Esophagus muscularis mucosa (tissue), 4 donors: ENCODE results near the gene HOXB7. TPM values are rescaled to one million over a fixed set of nuclear protein-coding genes. Genes with fewer than 3 reads are reported as not detected.

Experiments
- DNase-seq: peaks from one replicate; pipeline ENCODE4 v3.0.0-alpha.2; 2017; ENCODE audit errors: extremely low spot score
- H3K27ac ChIP-seq, 4 donors: fragments of 200-600 bp; sonication (generic); replicated peaks in 1 of 4; 1 replicate in 3 of 4; 2 replicates in 1 of 4; pipeline ENCODE4 v1.5.1; 2016 to 2019; ENCODE audit warnings: mild to moderate bottlenecking in 1 of 4
- H3K27me3 ChIP-seq, 4 donors: fragments of 200-600 bp; sonication (generic); one replicate each; pipeline versions ENCODE4 v1.5.1 to v1.6.0; 2016 to 2019
- H3K36me3 ChIP-seq, 4 donors: fragments of 200-600 bp; sonication (generic); one replicate each; pipeline ENCODE4 v1.5.1; 2016 to 2019
- H3K4me1 ChIP-seq, 4 donors: fragments of 200-600 bp; sonication (generic); one replicate each; pipeline ENCODE4 v1.5.1; 2016 to 2019
- H3K4me3 ChIP-seq, 4 donors: fragments of 200-600 bp; sonication (generic); 1 replicate in 2 of 4; 2 replicates in 2 of 4; pipeline ENCODE4 v1.5.1; 2016 to 2019; ENCODE audit warnings: mild to moderate bottlenecking in 4 of 4, moderate library complexity in 1 of 4
- H3K9me3 ChIP-seq, 4 donors: fragments of 200-600 bp; sonication (generic); 1 replicate in 3 of 4; 2 replicates in 1 of 4; pipeline ENCODE4 v1.5.1; 2016 to 2019
- CTCF ChIP-seq, 3 experiments: fragments of 200-600 bp in 2 of 3; fragments of 450-650 bp in 1 of 3; sonication (generic) in 2 of 3; IDR thresholded peaks; one replicate each; pipeline ENCODE4 v1.5.1; 2017 to 2019; ENCODE audit warnings: antibody characterized with exemption in 3 of 3, mild to moderate bottlenecking in 2 of 3, moderate library complexity in 1 of 3
- EP300 ChIP-seq: sonication (generic); formaldehyde crosslinking; IDR thresholded peaks from one replicate; pipeline ENCODE4 v1.6.1; 2017; ENCODE audit warnings: antibody characterized with exemption
- POLR2A ChIP-seq: fragments of 450-650 bp; IDR thresholded peaks from one replicate; pipeline ENCODE4 v1.6.1; 2017; ENCODE audit warnings: antibody characterized with exemption, moderate library complexity, mild to moderate bottlenecking, low read depth
- POLR2AphosphoS5 ChIP-seq, 2 donors: sonication (generic); formaldehyde crosslinking; IDR thresholded peaks; one replicate each; pipeline ENCODE4 v1.6.1; 2017; ENCODE audit warnings: antibody characterized with exemption in 2 of 2
- WGBS: methylation state at CpG from one replicate; pipeline ENCODE4 v1.1.5; 2018; 5-methylcytosine and 5-hydroxymethylcytosine counted together
- intact Hi-C: fragments of 100-400 bp; cut with DNase I; formaldehyde crosslinking; loops from one replicate; pipeline ENCODE4 v1.15.1; 2023
- total RNA-seq, 4 donors: library from RNA; depleted of rRNA; stranded (reverse); fragments of >200 nt; gene quantifications; one replicate each; pipeline versions ENCODE4 v1.1.0 to v1.2.1, GENCODE V29; 2016

HOXB7 gene
- total RNA-seq, 4 donors from 2014 or later: 0.52 to 1.7 (median 0.66) TPM

DNA sequence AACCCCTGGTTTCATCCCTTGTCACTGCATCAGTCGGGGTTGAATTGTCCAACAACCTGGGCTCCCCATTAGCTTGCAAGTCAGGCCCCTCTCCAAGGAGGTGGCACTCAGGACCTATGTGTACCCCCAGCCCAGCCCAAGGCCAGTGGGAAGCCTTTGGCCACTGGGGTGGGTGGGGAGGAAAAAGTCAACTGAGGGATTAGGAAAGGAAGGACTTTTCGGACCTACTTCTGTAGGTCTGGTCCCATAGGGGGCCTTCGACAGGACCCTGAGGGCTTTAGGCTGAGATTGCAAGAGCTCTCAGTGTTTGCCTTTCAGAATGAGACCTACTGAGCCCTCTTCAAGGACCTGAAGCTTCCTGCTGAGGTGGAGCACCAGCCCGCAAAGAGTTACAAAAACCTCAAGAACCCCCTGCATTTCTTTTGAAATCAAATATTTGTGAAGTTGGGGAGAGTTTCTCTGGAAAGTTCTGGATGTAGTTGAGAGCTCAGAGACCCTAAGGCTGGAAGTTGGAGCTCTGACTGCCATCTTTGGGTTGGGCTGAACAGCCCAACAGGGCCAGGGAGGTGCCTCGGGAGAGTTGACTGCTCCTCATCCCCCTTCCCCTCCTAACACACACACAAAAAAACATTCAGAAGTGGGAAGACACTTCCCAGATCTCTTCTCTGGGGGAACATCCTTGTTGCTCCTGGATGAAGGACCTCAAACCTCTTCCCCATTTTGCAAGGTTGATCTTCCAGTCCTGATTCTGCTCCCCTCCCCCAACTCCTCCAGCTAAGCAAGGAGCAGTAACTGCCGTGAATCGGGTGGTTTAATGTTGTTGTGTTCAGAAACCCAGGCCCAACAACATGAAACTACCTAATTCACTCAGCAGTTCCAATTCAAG lies 21.1 kb upstream of the HOXB7 start:
- WGBS: 19% methylated on average over 5 of the region's 7 CpGs
- no peaks in the 10 kb centered on the region for H3K36me3 ChIP-seq
- H3K27me3 ChIP-seq: peaks cover 0 to 100% (median 95%) of the 10 kb centered on the region in 4 donors
- peaks cover 7 to 28% (median 15%) of the 10 kb centered on the region in 4 donors for H3K4me1 ChIP-seq
- TF ChIP-seq CTCF (IDR thresholded peaks at IDR 0.05) (no peak), EP300 (no peak)
- peaks cover 0 to 5% (median 0%) of the 10 kb centered on the region in 4 donors for H3K9me3 ChIP-seq
- intact Hi-C loops: loop anchor here (10.0 kb wide), 1 partner anchor 373 kb away; no protein-coding TSS in a partner anchor
- DNase-seq: no peak
- no peak overlapping the region for H3K27ac ChIP-seq
- H3K4me3 ChIP-seq: no peak overlapping the region

GRCh38 chr17:48630925-48631692 lies 20.3 kb upstream of the HOXB7 start:
- WGBS: 24% methylated on average over 15 of the region's 15 CpGs
- Histone ChIP-seq H3K27ac (no peak overlapping the region), H3K27me3 (peaks cover 0 to 100% (median 95%) of the 10 kb centered on the region in 4 donors), H3K4me1 (peaks cover 15 to 28% (median 17%) of the 10 kb centered on the region in 4 donors), H3K4me3 (no peak overlapping the region), H3K36me3 (no peaks in the 10 kb centered on the region), H3K9me3 (peaks cover 0 to 5% (median 0%) of the 10 kb centered on the region in 4 donors)
- TF ChIP-seq CTCF (IDR thresholded peaks at IDR 0.05): no peak
- TF ChIP-seq POLR2AphosphoS5 (IDR thresholded peaks at IDR 0.05): no peak
- TF ChIP-seq POLR2A: no peak
- no peak for TF ChIP-seq EP300
- intact Hi-C loops: loop anchor here (10.0 kb wide), 1 partner anchor 374 kb away; no protein-coding TSS in a partner anchor
- no peak for DNase-seq

DNA sequence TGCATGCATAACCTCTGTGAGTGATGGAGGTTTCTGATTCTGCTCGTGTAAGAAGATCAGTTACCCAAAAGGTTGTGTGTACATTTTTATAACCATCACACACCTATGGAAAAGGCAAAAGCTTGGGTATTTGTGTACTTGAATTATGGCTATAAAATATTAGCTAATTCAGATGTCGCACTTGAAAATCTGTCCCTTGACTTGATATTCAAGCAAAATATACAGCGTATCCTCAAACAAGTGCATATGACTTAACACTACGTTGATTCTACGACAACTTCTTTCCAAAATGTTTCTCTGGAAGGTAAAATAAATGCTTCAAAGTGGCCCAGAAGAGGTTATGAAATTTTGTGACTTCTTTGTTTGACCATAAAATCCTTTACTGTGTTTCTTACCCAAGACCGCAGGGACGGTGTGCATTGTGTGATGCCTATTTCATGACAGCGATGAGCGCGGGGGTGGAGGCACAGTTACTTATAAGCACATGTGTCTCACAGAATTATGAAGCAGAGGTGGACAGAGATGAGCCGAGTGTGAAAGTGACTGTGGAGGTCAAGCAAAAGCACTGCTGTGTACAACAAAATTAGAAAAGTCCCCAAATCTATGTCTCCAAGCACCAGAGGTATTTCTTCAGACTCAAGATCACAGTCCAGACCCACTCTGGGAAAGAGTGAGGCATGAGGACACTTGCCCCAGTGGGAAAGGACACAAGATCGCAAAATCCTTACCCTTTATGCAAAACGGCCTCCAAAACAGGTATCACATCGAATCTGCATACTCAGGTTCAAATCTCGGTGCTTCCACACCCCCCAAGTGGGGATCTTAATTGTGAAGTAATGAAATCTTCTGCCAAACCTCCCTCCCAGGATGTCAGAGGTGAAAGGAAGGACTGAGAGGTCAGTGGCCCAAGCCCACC lies 19.4 kb upstream of the HOXB7 start:
- Histone ChIP-seq H3K27me3 (peaks cover 0 to 100% (median 95%) of the 10 kb centered on the region in 4 donors), H3K4me1 (peaks cover 23 to 36% (median 26%) of the 10 kb centered on the region in 4 donors), H3K36me3 (no peaks in the 10 kb centered on the region), H3K27ac (no peak overlapping the region), H3K4me3 (no peak overlapping the region), H3K9me3 (peaks cover 0 to 5% (median 0%) of the 10 kb centered on the region in 4 donors)
- intact Hi-C loops: loop anchor here (10.0 kb wide), 1 partner anchor 375 kb away; no protein-coding TSS in a partner anchor
- DNase-seq: no peak
- WGBS: 26% methylated on average over 15 of the region's 15 CpGs
- TF ChIP-seq EP300 (no peak), POLR2A (no peak), POLR2AphosphoS5 (IDR thresholded peaks at IDR 0.05) (no peak), CTCF (IDR thresholded peaks at IDR 0.05) (no peak)

DNA sequence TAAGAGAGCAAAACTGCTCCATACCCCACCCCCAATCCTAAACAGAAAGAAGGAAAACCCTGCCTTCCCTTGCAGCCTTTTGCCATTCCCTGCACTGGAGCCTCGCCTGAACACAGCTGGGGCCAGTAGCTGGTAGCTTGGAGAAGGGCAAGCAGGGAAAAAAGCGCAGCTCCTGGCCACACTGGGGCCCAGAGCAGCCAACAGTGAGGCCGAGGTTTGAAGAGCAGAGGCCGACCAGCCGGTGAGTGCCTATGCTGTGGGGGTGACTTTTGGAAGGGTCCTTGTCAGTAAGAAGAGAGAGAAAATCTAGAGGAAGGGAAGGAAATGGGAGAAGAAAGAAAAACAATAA lies 18.6 kb upstream of the HOXB7 start:
- peaks cover 0 to 5% (median 0%) of the 10 kb centered on the region in 4 donors for H3K9me3 ChIP-seq
- no peak overlapping the region for H3K4me3 ChIP-seq
- no peak for TF ChIP-seq CTCF (IDR thresholded peaks at IDR 0.05)
- no peak for TF ChIP-seq POLR2AphosphoS5 (IDR thresholded peaks at IDR 0.05)
- no peak for TF ChIP-seq POLR2A
- TF ChIP-seq EP300: no peak
- intact Hi-C loops: no loop called here
- peaks cover 0 to 100% (median 95%) of the 10 kb centered on the region in 4 donors for H3K27me3 ChIP-seq
- WGBS: 33% methylated on average over 5 of the region's 5 CpGs
- H3K36me3 ChIP-seq: no peaks in the 10 kb centered on the region
- DNase-seq: no peak
- no peak overlapping the region for H3K27ac ChIP-seq
- H3K4me1 ChIP-seq: peaks cover 30 to 42% (median 33%) of the 10 kb centered on the region in 4 donors
